CD4-positive, alpha-beta T cell treated with Interleukin-6 for 4 hours (primary cell): ENCODE results near the gene IL18R1.
A peak's percentile ranks its signal among the peaks of the same experiment; 100 is the strongest.

Experiments
- DNase-seq: peaks from one replicate; pipeline ENCODE4 v3.0.0-alpha.2; 2020; ENCODE audit warnings: mixed read lengths

IL18R1 gene

GRCh38 chr2:102355526-102356380 is at the start of gene IL18R1:
TSS of gene IL18R1 (plus strand) at chr2:102355796. CDS start at chr2:102362661, 6,865 bp downstream.
- DNase-seq, result peak; percentile 74

GRCh38 chr2:102306125-102306524 is 49.5 kb upstream of the IL18R1 start:
- DNase-seq, result no peak

GRCh38 chr2:102310964-102311640 is 44.5 kb upstream of the IL18R1 start, which contains the start of gene IL1RL1:
TSS of gene IL1RL1 (plus strand) at chr2:102311563. CDS start at chr2:102338265, 26,702 bp downstream.
- no peak for DNase-seq

GRCh38 chr2:102313025-102313424 is 42.6 kb upstream of the IL18R1 start:
- no peak for DNase-seq

GRCh38 chr2:102313471-102313870 is 42.1 kb upstream of the IL18R1 start:
- DNase-seq, result no peak

GRCh38 chr2:102313950-102314349 is 41.6 kb upstream of the IL18R1 start:
- no peak for DNase-seq

- DNase-seq, result no peak
Observed at GRCh38 chr2:102315921-102316320, 39.7 kb upstream of the IL18R1 start.

- no peak for DNase-seq
Observed at GRCh38 chr2:102317715-102318114, 37.9 kb upstream of the IL18R1 start.

GRCh38 chr2:102318437-102318836 is 37.2 kb upstream of the IL18R1 start:
- no peak for DNase-seq

- DNase-seq, result no peak
Observed at GRCh38 chr2:102321941-102322719, 33.5 kb upstream of the IL18R1 start.

GRCh38 chr2:102324914-102325313 is 30.7 kb upstream of the IL18R1 start:
- peak; percentile 46 for DNase-seq

- no peak for DNase-seq
Observed at GRCh38 chr2:102331311-102331980, 24.1 kb upstream of the IL18R1 start.

- DNase-seq, result no peak
Observed at GRCh38 chr2:102334486-102334885, 21.1 kb upstream of the IL18R1 start.

- no peak for DNase-seq
Observed at GRCh38 chr2:102335871-102336366, 19.7 kb upstream of the IL18R1 start.

GRCh38 chr2:102336502-102336945 is 19.1 kb upstream of the IL18R1 start:
- DNase-seq, result no peak

- DNase-seq, result no peak
Observed at GRCh38 chr2:102337012-102337411, 18.6 kb upstream of the IL18R1 start.

GRCh38 chr2:102337481-102338386 is 17.9 kb upstream of the IL18R1 start:
- no peak for DNase-seq

GRCh38 chr2:102340778-102341177 is 14.8 kb upstream of the IL18R1 start:
- DNase-seq, result no peak

- DNase-seq, result no peak
Observed at GRCh38 chr2:102342888-102343287, 12.7 kb upstream of the IL18R1 start.

GRCh38 chr2:102344397-102344796 is 11.2 kb upstream of the IL18R1 start:
- no peak for DNase-seq

GRCh38 chr2:102345329-102345920 is 10.2 kb upstream of the IL18R1 start:
- DNase-seq, result no peak
